T-helper 2 cell treated with Interferon-gamma antibody and Interleukin-4, amounts not matched to agents 100 ng/mL and 5 ng/mL, for 36 hours (primary cell): Measurements from ENCODE around the gene IKZF4. TPM values are rescaled to one million over a fixed set of nuclear protein-coding genes. Genes with fewer than 3 reads are reported as not detected.
"Not testable (repeated sequence)": the region's sequence is repeated elsewhere in the genome, so short reads cannot be mapped to it uniquely, and the experiment has no call there.

Source experiments
- intact Hi-C: fragments of 100-400 bp; cut with micrococcal nuclease; formaldehyde crosslinking; loops from one replicate; pipeline ENCODE4 v1.15.1; 2023
- total RNA-seq: library from RNA; stranded (reverse); gene quantifications from 2 replicates; pipeline ENCODE4 v1.2.3, GENCODE V29; 2022

The IKZF4 gene
- total RNA-seq, 1 donor from 2014 or later: 23.3 TPM

DNA sequence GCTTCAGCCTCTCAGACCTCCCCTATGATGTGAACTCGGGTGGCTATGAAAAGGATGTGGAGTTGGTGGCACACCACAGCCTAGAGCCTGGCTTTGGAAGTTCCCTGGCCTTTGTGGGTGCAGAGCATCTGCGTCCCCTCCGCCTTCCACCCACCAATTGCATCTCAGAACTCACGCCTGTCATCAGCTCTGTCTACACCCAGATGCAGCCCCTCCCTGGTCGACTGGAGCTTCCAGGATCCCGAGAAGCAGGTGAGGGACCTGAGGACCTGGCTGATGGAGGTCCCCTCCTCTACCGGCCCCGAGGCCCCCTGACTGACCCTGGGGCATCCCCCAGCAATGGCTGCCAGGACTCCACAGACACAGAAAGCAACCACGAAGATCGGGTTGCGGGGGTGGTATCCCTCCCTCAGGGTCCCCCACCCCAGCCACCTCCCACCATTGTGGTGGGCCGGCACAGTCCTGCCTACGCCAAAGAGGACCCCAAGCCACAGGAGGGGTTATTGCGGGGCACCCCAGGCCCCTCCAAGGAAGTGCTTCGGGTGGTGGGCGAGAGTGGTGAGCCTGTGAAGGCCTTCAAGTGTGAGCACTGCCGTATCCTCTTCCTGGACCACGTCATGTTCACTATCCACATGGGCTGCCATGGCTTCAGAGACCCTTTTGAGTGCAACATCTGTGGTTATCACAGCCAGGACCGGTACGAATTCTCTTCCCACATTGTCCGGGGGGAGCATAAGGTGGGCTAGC lies 13.9 kb downstream of the IKZF4 start:
- intact Hi-C loops: no loop called here

- intact Hi-C loops: no loop called here
Observed at GRCh38 chr12:56037161-56037560, 16.3 kb downstream of the IKZF4 start.

DNA sequence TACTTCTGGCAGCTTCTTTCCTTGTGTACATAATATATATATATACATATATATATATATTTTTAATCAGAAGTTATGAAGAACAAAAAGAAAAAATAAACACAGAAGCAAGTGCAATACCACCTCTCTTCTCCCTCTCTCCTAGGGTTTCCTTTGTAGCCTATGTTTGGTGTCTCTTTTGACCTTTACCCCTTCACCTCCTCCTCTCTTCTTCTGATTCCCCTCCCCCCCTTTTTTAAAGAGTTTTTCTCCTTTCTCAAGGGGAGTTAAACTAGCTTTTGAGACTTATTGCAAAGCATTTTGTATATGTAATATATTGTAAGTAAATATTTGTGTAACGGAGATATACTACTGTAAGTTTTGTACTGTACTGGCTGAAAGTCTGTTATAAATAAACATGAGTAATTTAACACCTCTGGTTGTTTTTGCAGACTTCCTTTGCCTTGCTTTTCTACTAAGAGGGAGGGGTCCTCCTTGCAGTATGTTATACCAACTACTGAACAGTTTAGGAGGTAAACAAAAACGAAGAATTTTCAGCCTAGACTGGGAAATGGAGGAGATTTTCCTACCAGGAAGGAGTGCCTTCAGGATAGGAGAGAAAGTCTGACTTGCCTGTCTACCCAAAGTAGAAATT lies 17.3 kb downstream of the IKZF4 start:
- intact Hi-C loops: no loop called here

- intact Hi-C loops: loop anchor here (10.0 kb wide), 1 partner anchor 145 kb away; the partner anchor contains the start of gene SMARCC2
Observed at GRCh38 chr12:56040151-56040550, 19.3 kb downstream of the IKZF4 start.

GRCh38 chr12:56040963-56041551 lies 20.2 kb downstream of the IKZF4 start:
- intact Hi-C loops: loop anchor here (1.0 to 10.0 kb wide), 9 partner anchors 34 to 303 kb away; partner anchors contain the start of genes PA2G4, RPL41, SARNP and SMARCC2

DNA sequence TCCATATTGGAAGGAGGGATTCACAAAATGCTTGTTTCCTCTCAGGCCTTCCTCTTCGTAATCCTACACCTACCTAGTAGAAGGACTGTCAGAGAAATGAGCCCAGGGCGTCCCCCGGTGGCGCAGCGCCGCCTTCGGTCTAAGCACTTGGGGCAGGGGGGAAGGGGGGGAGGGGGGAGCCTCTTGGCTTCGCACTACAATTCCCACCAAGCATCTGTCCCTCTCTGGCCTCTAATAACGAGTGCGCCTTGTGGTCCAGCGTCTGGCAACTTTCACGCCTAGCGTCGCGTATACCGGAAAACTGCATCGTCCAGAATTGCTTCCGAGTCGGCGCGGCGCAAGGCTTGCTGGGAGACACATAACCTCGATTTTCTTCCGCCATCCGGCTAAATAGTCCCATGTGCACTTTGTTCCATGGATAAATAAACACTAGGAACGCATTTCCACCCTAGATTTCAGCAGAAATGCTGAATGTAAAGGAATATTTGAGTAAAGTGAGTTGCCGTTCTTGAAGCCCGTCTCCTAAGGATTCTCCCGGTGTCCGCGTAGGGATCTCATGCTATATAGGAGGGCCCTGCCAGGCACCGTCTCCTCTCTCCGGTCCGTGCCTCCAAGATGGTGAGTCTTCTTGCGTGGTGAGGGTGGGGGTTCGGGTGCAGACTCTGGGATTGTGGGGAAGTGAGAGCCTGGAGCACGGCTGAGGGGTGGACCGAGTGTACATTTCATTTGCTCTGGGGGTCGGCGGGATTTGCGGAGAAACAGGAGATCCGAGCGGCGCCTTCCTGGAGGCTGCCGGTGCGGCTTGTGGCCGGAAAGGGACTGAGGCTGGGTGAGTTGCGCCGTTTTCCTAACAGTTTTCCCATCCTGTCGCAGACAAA lies 20.9 kb downstream of the IKZF4 start, which contains the start of gene RPS26:
TSS of gene RPS26 (plus strand) at position 367 of the 878 bp plus-strand sequence. CDS start at position 616, 249 bp downstream.
- intact Hi-C loops: loop anchor here (1.0 to 10.0 kb wide), 9 partner anchors 34 to 303 kb away; partner anchors contain the start of genes PA2G4, RPL41, SARNP and SMARCC2

DNA sequence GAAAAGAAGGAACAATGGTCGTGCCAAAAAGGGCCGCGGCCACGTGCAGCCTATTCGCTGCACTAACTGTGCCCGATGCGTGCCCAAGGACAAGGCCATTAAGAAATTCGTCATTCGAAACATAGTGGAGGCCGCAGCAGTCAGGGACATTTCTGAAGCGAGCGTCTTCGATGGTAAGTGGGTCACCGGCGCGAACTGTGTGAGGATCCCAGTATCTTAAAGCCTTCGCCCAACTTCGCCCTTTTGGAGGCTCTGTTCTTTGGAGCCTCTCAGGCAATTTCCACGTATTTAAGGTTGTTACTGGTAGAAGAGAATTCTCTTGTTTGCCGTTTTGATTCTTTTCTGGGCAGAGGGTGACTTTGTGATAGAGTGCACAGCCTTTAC lies 21.6 kb downstream of the IKZF4 start:
- intact Hi-C loops: loop anchor here (10.0 kb wide), 1 partner anchor 142 kb away; the partner anchor contains the start of gene SMARCC2

DNA sequence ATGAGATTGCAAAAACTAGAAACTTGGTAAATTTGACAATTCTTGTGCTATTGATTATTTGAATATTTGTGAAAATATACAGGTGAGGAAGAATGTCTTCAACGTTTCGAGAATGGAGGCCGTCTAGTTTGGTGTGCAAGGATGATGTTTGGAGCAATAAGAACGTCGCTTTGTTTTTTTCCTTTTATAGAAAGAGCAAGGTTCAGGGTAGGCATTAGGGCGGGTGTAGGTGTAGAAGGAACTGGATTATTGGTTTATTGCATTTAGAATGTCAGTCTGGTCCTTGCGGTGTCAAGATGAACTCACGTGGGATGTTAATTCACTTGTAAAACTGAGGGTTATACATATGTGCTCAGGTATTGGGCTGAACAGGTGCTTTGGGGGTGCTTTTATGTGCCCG lies 22.0 kb downstream of the IKZF4 start:
- intact Hi-C loops: loop anchor here (10.0 kb wide), 1 partner anchor 142 kb away; the partner anchor contains the start of gene SMARCC2

DNA sequence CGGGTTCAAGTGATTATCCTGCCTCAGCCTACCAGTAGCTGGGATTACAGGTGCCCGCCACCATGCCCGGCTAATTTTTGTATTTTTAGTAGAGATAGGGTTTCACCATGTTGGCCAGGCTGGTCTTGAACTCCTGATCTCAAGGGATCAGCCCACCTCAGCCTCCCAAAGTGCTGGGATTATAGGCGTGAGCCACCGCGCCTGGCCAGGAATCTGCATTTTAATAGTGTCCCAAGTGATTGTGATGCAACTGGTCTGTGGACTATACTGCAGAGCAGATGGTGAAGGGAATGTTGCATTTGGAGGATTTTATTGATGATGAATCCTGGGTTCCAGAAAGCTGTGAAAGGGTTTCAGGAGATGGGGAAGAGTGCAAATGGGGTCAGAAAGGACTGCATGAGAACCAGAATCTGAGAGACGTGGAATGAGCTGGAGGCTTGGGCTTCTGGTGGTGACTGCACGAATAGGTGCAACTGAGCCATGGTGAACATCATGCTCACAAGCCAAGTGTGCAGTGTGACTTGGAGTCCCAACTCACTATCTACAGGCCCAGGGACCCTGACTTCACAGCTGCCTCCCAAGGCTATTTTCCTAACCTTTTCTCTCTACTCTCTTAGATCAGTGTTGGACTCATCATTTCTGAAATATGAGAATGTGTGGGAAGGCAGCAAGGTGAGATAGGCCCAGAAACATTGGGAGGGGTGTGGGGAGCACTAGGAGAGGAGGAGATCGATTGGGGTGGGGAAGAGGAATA lies 25.4 kb downstream of the IKZF4 start:
- intact Hi-C loops: loop anchor here (2.0 to 10.0 kb wide), 2 partner anchors 139 to 179 kb away; partner anchors contain the start of genes NABP2 and SMARCC2

DNA sequence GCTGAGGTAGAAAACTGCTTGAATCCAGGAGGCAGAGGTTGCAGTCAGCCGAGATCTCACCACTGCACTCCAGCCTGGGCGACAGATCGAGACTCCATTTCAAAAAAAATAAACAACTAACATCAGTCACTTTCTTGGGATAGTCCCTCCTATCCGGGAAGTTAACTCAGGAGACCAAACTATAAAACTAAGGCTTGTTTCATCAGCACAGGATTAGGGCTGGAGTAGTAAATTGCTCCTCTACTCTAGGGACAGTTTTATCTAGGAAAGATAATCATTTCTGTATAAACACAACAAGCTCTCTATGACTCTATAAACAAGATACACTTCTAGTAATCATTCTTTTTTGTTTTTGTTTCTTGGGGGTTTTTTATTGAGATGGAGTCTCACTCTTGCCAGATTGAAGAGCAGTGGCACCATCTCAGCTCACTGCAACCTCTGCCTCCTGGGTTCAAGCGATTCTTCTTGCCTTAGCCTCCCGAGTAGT lies 32.6 kb downstream of the IKZF4 start:
- intact Hi-C loops: no loop called here

DNA sequence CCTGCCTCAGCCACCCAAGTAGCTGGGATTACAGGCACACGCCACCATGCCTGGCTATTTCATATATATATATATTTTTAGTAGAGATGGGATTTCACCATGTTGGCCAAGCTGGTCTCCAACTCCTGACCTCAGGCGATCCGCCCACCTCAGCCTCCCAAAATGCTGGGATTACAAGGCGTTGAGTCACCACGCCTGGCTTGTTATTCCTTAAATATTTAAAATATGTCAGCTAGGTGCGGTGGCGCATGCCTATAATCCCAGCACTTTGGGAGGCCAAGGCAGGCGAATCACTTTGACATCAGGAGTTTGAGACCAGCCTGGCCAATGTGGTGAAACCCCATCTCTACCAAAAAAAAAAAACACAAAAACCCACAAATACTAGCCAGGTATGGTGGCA lies 39.1 kb downstream of the IKZF4 start:
- intact Hi-C loops: not testable (repeated sequence)

- intact Hi-C loops: no loop called here
Observed at GRCh38 chr12:56061982-56062381, 41.1 kb downstream of the IKZF4 start.

- intact Hi-C loops: no loop called here
Observed at GRCh38 chr12:56062996-56063395, 42.2 kb downstream of the IKZF4 start.

DNA sequence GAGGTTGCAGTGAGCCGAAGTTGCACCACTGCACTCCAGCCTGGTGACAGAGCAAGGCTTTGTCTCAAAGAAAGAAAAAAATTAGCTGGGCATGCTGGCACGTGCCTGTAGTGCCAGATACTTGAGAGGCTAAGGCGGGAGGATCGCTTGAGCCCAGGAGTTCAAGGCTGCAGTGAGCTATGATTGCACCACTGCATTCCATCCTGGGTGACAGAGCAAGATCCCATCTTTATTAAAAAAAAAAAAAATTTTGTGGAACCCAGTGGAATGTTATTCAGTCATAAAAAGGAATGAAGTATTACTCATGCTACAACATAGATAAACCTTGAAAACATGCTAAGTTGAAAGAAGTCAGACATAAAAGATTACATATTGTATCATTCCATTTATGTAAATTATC lies 50.8 kb downstream of the IKZF4 start:
- intact Hi-C loops: no loop called here

DNA sequence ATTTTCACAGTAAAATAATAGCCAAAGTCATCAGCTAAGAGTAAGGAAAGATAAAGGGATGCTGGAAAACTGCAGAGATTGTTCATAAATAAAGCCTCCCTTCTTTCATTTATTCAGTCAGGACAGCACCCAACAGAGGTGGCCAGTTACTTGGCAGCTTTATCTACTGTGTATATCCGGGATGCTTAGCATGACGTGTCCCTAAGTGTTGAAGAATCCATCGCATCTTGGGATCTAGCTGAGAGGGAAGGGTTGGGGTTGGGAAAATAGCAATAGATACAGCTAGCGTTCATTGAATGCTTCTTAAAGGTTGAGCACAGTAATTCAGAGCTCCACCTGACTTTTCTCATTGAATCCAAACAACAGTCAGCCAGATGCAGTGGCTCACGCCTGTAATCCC lies 53.6 kb downstream of the IKZF4 start:
- intact Hi-C loops: no loop called here

GRCh38 chr12:56077966-56078365 lies 57.1 kb downstream of the IKZF4 start:
- intact Hi-C loops: not testable (repeated sequence)

- intact Hi-C loops: no loop called here
Observed at GRCh38 chr12:56078427-56078826, 57.6 kb downstream of the IKZF4 start.

GRCh38 chr12:56078931-56079722 lies 58.3 kb downstream of the IKZF4 start:
- intact Hi-C loops: loop anchor here (1.0 kb wide), 1 partner anchor 25 kb away; the partner anchor contains the start of gene PA2G4
